Thyroid gland (tissue), 4 donors: ENCODE data around the gene PREX1. TPM values are rescaled to one million over a fixed set of nuclear protein-coding genes. Genes with fewer than 3 reads are reported as not detected.
"Not testable (repeated sequence)": the region's sequence is repeated elsewhere in the genome, so short reads cannot be mapped to it uniquely, and the experiment has no call there.

Source experiments
- DNase-seq, 2 donors: peaks; one replicate each; pipeline ENCODE4 v3.0.0-alpha.2; 2019
- H3K27ac ChIP-seq, 3 donors: fragments of 200-600 bp; sonication (generic); 1 replicate in 2 of 3; 2 replicates in 1 of 3; pipeline ENCODE4 v1.5.1; 2016 to 2019; ENCODE audit warnings: mild to moderate bottlenecking in 1 of 3, moderate library complexity in 1 of 3
- H3K27me3 ChIP-seq: fragments of 200-600 bp; sonication (generic); one replicate; pipeline ENCODE4 v1.5.1; 2019
- H3K36me3 ChIP-seq, 2 donors: fragments of 200-600 bp; sonication (generic); one replicate each; pipeline ENCODE4 v1.5.1; 2016 to 2019
- H3K4me1 ChIP-seq, 2 donors: fragments of 200-600 bp; sonication (generic); one replicate each; pipeline ENCODE4 v1.5.1; 2017 to 2019
- H3K4me3 ChIP-seq, 3 donors: fragments of 200-600 bp; sonication (generic); replicated peaks in 1 of 3; 1 replicate in 2 of 3; 2 replicates in 1 of 3; pipeline ENCODE4 v1.5.1; 2016; ENCODE audit warnings: mild to moderate bottlenecking in 1 of 3
- H3K9me3 ChIP-seq: fragments of 200-600 bp; sonication (generic); one replicate; pipeline ENCODE4 v1.5.1; 2017
- POLR2A ChIP-seq, 2 donors: fragments of 450-650 bp; IDR thresholded peaks; one replicate each; pipeline ENCODE4 v1.6.1; 2017; ENCODE audit warnings: antibody characterized with exemption in 2 of 2, mild to moderate bottlenecking in 2 of 2, moderate library complexity in 1 of 2
- WGBS, 2 donors: methylation state at CpG; one replicate each; pipeline ENCODE4 v1.1.5; 2017; 5-methylcytosine and 5-hydroxymethylcytosine counted together
- intact Hi-C: fragments of 100-400 bp; cut with DNase I; formaldehyde crosslinking; loops from one replicate; pipeline ENCODE4 v1.15.1; 2023
- total RNA-seq, 4 donors: library from RNA; depleted of rRNA; stranded (reverse); fragments of >200 nt; gene quantifications; one replicate each; pipeline ENCODE4 v1.2.3, GENCODE V29; 2016
- TF ChIP-seq, protein P1 (sequence below), 6 experiments: fragments of 200-600 bp in 3 of 6; fragments of 450-650 bp in 3 of 6; sonication (generic) in 3 of 6; IDR thresholded peaks; one replicate each; pipeline ENCODE4 v1.5.1; 2016 to 2019; ENCODE audit warnings: antibody characterized with exemption in 6 of 6, mild to moderate bottlenecking in 2 of 6, inconsistent platforms in 1 of 6, moderate library complexity in 1 of 6

PREX1 gene
- total RNA-seq, 4 donors from 2014 or later = 10.2 to 42.7 (median 18.7) TPM

GRCh38 chr20:48777821-48778220 lies 50.0 kb downstream of the PREX1 start:
- H3K4me3 ChIP-seq = no peak overlapping the region
- H3K36me3 ChIP-seq = no peaks in the 10 kb centered on the region
- no peak overlapping the region for H3K27ac ChIP-seq
- H3K27me3 ChIP-seq = no peaks in the 10 kb centered on the region
- WGBS, 2 donors = 92 to 98% methylated on average over 4 of the region's 4 CpGs
- H3K9me3 ChIP-seq = no peaks in the 10 kb centered on the region
- DNase-seq = no peak
- TF ChIP-seq POLR2A (IDR thresholded peaks at IDR 0.05) = no peak
- TF ChIP-seq, protein P1, sequence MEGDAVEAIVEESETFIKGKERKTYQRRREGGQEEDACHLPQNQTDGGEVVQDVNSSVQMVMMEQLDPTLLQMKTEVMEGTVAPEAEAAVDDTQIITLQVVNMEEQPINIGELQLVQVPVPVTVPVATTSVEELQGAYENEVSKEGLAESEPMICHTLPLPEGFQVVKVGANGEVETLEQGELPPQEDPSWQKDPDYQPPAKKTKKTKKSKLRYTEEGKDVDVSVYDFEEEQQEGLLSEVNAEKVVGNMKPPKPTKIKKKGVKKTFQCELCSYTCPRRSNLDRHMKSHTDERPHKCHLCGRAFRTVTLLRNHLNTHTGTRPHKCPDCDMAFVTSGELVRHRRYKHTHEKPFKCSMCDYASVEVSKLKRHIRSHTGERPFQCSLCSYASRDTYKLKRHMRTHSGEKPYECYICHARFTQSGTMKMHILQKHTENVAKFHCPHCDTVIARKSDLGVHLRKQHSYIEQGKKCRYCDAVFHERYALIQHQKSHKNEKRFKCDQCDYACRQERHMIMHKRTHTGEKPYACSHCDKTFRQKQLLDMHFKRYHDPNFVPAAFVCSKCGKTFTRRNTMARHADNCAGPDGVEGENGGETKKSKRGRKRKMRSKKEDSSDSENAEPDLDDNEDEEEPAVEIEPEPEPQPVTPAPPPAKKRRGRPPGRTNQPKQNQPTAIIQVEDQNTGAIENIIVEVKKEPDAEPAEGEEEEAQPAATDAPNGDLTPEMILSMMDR (IDR thresholded peaks at IDR 0.05) = no peak
- no peaks in the 10 kb centered on the region for H3K4me1 ChIP-seq
- intact Hi-C loops = no loop called here

- intact Hi-C loops = no loop called here
- Histone ChIP-seq H3K9me3 (no peaks in the 10 kb centered on the region), H3K27me3 (no peaks in the 10 kb centered on the region), H3K4me1 (no peaks in the 10 kb centered on the region), H3K36me3 (no peaks in the 10 kb centered on the region), H3K4me3 (no peak overlapping the region), H3K27ac (no peak overlapping the region)
- 92 to 93% methylated on average over 8 of the region's 8 CpGs for WGBS, 2 donors
- TF ChIP-seq, protein P1 (IDR thresholded peaks at IDR 0.05) = no peak
- no peak for TF ChIP-seq POLR2A (IDR thresholded peaks at IDR 0.05)
- DNase-seq = no peak
Measured at GRCh38 chr20:48777005-48777404, 50.8 kb downstream of the PREX1 start.

- Histone ChIP-seq H3K4me3 (no peak overlapping the region), H3K36me3 (no peaks in the 10 kb centered on the region), H3K27me3 (no peaks in the 10 kb centered on the region), H3K9me3 (no peaks in the 10 kb centered on the region), H3K27ac (no peak overlapping the region), H3K4me1 (no peaks in the 10 kb centered on the region)
- DNase-seq = no peak
- TF ChIP-seq, protein P1 (IDR thresholded peaks at IDR 0.05) = no peak
- TF ChIP-seq POLR2A (IDR thresholded peaks at IDR 0.05) = no peak
- 85 to 94% methylated on average over 4 to 7 of the region's 7 CpGs for WGBS, 2 donors
- intact Hi-C loops = no loop called here
Measured at GRCh38 chr20:48776306-48776705, 51.5 kb downstream of the PREX1 start.

- 96% methylated on average over 6 to 7 of the region's 7 CpGs for WGBS, 2 donors
Measured at GRCh38 chr20:48775545-48775944, 52.3 kb downstream of the PREX1 start.

GRCh38 chr20:48774696-48775095 lies 53.1 kb downstream of the PREX1 start:
- DNase-seq = no peak
- no peaks in the 10 kb centered on the region for H3K4me1 ChIP-seq
- intact Hi-C loops = no loop called here
- H3K9me3 ChIP-seq = no peaks in the 10 kb centered on the region
- H3K27me3 ChIP-seq = no peaks in the 10 kb centered on the region
- H3K27ac ChIP-seq = no peak overlapping the region
- WGBS, 2 donors = 84 to 93% methylated on average over 8 to 11 of the region's 11 CpGs
- TF ChIP-seq, protein P1 (IDR thresholded peaks at IDR 0.05) = no peak
- TF ChIP-seq POLR2A (IDR thresholded peaks at IDR 0.05) = no peak
- H3K4me3 ChIP-seq = no peak overlapping the region
- no peaks in the 10 kb centered on the region for H3K36me3 ChIP-seq

More at GRCh38 chr20:48775545-48775944, 52.3 kb downstream of the PREX1 start:
- H3K4me3 ChIP-seq, H3K9me3 ChIP-seq, H3K27ac ChIP-seq, H3K27me3 ChIP-seq, intact Hi-C loops, DNase-seq, H3K4me1 ChIP-seq, H3K36me3 ChIP-seq: not testable (repeated sequence)
